ENCODE measurements around the gene ZNF217. TPM values are rescaled to one million over a fixed set of nuclear protein-coding genes. Genes with fewer than 3 reads are reported as not detected.
"Not testable (repeated sequence)": the region's sequence is repeated elsewhere in the genome, so short reads cannot be mapped to it uniquely, and the experiment has no call there.

Gene ZNF217
- total RNA-seq, 1 donor from 2014 or later = 30.4 TPM

GRCh38 chr20:53550280-53551187, 43.1 kb downstream of the ZNF217 start:
- DNase-seq (ENCODE audit: extremely low spot score in 2 of 2) = no peak
- TF ChIP-seq CTCF (IDR thresholded peaks at IDR 0.05) = no peak
- TF ChIP-seq POLR2AphosphoS5 (IDR thresholded peaks at IDR 0.05; ENCODE audit: insufficient read depth in 1 of 2, low read depth in 1 of 2) = no peak
- TF ChIP-seq POLR2A (IDR thresholded peaks at IDR 0.05) = no peak
- intact Hi-C loops (cut with DNase I) = no loop called here
- H3K9me3 ChIP-seq = no peaks in the 10 kb centered on the region
- no peaks in the 10 kb centered on the region for H3K27me3 ChIP-seq
- no peaks in the 10 kb centered on the region for H3K4me1 ChIP-seq
- no peak overlapping the region for H3K27ac ChIP-seq
- H3K36me3 ChIP-seq = no peaks in the 10 kb centered on the region
- no peak overlapping the region for H3K4me3 ChIP-seq

GRCh38 chr20:53547664-53548239, 45.9 kb downstream of the ZNF217 start:
- intact Hi-C loops (cut with DNase I) = no loop called here
- H3K27me3 ChIP-seq = no peaks in the 10 kb centered on the region
- H3K27ac ChIP-seq = no peak overlapping the region
- TF ChIP-seq POLR2A (IDR thresholded peaks at IDR 0.05) = no peak
- peak in 1 of 3 experiments; percentile 51 for TF ChIP-seq CTCF (IDR thresholded peaks at IDR 0.05)
- no peak overlapping the region for H3K4me3 ChIP-seq
- DNase-seq (ENCODE audit: extremely low spot score in 2 of 2) = no peak
- H3K36me3 ChIP-seq = no peaks in the 10 kb centered on the region
- H3K9me3 ChIP-seq = no peaks in the 10 kb centered on the region
- no peaks in the 10 kb centered on the region for H3K4me1 ChIP-seq

GRCh38 chr20:53539516-53539915, 54.1 kb downstream of the ZNF217 start:
- no peak for DNase-seq (ENCODE audit: extremely low spot score in 2 of 2)
- Histone ChIP-seq H3K27me3 (no peaks in the 10 kb centered on the region), H3K36me3 (no peaks in the 10 kb centered on the region), H3K4me1 (no peaks in the 10 kb centered on the region), H3K9me3 (no peaks in the 10 kb centered on the region), H3K27ac (no peak overlapping the region), H3K4me3 (no peak overlapping the region)
- TF ChIP-seq POLR2A (IDR thresholded peaks at IDR 0.05) (no peak), CTCF (IDR thresholded peaks at IDR 0.05) (no peak), POLR2AphosphoS5 (IDR thresholded peaks at IDR 0.05; ENCODE audit: insufficient read depth in 1 of 2, low read depth in 1 of 2) (no peak)
- intact Hi-C loops (cut with DNase I) = no loop called here

GRCh38 chr20:53536382-53536781, 57.3 kb downstream of the ZNF217 start:
- H3K4me1 ChIP-seq; H3K27ac ChIP-seq; DNase-seq (ENCODE audit: extremely low spot score in 2 of 2); H3K36me3 ChIP-seq; H3K27me3 ChIP-seq; H3K4me3 ChIP-seq; intact Hi-C loops (cut with DNase I); H3K9me3 ChIP-seq: not testable (repeated sequence)

- Histone ChIP-seq H3K36me3 (no peaks in the 10 kb centered on the region), H3K4me1 (no peaks in the 10 kb centered on the region), H3K9me3 (no peaks in the 10 kb centered on the region), H3K27ac (no peak overlapping the region), H3K4me3 (no peak overlapping the region), H3K27me3 (no peaks in the 10 kb centered on the region)
- intact Hi-C loops (cut with DNase I) = no loop called here
- no peak for DNase-seq (ENCODE audit: extremely low spot score in 2 of 2)
- TF ChIP-seq POLR2A (IDR thresholded peaks at IDR 0.05) = no peak
Measured at GRCh38 chr20:53535878-53536277, 57.8 kb downstream of the ZNF217 start.

GRCh38 chr20:53534037-53534436, 59.6 kb downstream of the ZNF217 start:
- Histone ChIP-seq H3K4me1 (no peaks in the 10 kb centered on the region), H3K9me3 (no peaks in the 10 kb centered on the region), H3K27me3 (no peaks in the 10 kb centered on the region), H3K36me3 (no peaks in the 10 kb centered on the region), H3K27ac (no peak overlapping the region), H3K4me3 (no peak overlapping the region)
- DNase-seq (ENCODE audit: extremely low spot score in 2 of 2) = no peak
- intact Hi-C loops (cut with DNase I) = no loop called here
- no peak for TF ChIP-seq POLR2AphosphoS5 (IDR thresholded peaks at IDR 0.05; ENCODE audit: insufficient read depth in 1 of 2, low read depth in 1 of 2)
- no peak for TF ChIP-seq CTCF (IDR thresholded peaks at IDR 0.05)
- no peak for TF ChIP-seq POLR2A (IDR thresholded peaks at IDR 0.05)

Measured in vagina (tissue), 2 donors.